ENCODE results near the gene DBH.

DBH gene

DNA sequence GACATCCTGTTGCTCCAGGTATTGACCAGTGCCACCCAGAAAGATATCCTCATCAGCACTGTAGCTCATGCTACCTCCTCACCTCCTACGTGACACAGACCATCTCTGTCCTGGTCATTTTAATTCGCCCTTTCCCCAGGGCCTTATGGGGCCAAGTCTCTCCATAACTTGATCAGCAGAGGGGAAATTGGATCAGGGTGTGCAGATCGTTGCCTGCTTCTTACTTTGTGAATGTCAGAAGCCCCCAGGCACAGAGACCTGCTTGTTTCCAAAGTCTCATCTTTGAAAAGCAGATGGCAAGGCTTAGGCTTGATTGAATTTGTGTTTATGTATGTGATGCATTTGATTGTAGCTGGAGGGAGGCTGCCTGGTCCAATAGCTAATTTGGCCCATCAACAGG is 8.8 kb upstream of the DBH start:
- DNase-seq, result no peak

GRCh38 chr9:133628766-133629165 is 7.4 kb upstream of the DBH start:
- DNase-seq, result no peak

DNA sequence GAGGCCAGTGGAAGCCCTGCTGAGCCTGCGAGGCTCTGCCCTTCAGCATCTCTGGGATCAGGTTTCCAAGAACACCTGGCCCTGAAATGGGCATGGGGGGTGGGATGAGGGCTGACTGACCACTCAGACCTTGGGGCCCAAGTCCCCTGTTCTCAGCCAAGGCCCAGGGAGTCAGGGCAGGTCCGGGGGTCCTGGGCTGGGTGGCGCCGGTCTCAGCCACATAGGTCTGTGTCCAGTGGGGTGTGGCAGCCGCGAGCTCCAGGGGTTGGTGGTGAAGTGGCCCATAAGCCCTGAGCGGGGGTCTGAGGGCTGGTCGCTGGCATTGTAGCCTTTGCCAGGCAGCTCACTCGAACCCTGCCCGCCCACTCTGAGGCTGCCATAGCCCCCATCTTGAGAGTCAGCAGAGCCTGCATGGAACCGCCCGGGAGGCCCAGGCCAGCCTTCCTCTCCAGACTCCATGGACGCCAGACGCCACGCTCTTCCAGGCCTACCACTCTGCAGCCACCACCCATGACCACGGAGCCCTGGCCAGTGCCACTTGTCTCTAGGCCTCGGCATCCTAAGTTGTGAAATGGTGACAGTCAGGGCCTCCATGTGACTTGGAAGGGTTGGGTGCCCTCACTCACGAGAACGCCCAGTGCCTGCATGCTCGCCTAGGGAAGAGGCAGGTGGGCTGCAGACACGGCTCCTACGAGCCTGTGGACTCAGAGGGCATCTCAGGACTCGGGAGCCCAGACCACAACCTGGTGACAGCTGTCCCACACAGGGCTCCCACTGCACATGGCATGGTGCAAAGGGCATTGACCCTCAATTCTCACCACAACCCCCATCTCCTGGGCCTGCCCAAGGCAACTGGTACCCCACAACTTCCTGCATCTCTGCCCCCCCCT is 6.7 kb upstream of the DBH start:
- no peak for DNase-seq

DNA sequence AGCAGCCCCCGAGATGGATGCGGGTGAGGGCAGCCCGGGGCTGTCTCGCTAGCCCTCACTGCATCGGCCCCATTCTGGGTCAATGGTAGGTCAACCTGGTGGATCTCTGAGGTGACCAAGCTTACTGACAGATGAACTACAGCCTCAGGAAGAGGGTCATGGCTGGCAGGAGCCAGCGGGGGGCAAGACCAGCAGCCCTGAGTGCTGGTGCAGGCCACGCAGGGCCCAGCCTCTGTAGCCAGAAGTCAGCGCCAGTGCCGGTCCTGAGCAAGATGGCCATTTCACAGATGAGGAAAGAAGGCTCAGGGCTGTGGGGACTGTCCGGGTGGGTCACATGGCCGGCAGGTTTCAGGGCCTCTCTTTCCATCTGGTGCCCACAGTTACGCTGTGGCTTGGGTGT is 5.1 kb upstream of the DBH start:
- no peak for DNase-seq

GRCh38 chr9:133632806-133633680 is 3.1 kb upstream of the DBH start:
- DNase-seq, result no peak

- no peak for DNase-seq
Measured at GRCh38 chr9:133633681-133634080, 2.5 kb upstream of the DBH start.

GRCh38 chr9:133634081-133634691 is 2.0 kb upstream of the DBH start:
- DNase-seq, result no peak

DNA sequence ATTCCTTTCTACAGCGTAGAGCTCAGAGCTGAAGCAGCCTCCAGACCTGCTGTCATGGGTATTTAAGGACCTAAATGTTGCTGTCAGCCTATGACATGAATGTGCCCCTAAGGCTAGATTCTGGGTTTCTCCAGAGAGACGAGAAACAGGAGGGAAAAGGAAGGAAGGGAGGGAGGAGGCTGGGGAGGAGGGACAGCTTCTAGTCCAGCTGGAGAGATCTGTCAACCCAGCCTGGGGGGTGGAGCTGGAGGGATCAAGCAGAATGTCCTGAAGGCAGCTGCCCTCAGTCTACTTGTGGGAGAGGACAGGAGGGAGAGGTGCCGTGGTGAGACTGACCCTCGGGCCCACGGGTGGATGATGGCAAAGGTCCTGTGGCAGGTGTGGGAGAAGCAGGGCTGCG is 1.1 kb upstream of the DBH start:
- DNase-seq, result no peak

- no peak for DNase-seq
Measured at GRCh38 chr9:133636902-133637301, 739 bp downstream of the DBH start.

DNA sequence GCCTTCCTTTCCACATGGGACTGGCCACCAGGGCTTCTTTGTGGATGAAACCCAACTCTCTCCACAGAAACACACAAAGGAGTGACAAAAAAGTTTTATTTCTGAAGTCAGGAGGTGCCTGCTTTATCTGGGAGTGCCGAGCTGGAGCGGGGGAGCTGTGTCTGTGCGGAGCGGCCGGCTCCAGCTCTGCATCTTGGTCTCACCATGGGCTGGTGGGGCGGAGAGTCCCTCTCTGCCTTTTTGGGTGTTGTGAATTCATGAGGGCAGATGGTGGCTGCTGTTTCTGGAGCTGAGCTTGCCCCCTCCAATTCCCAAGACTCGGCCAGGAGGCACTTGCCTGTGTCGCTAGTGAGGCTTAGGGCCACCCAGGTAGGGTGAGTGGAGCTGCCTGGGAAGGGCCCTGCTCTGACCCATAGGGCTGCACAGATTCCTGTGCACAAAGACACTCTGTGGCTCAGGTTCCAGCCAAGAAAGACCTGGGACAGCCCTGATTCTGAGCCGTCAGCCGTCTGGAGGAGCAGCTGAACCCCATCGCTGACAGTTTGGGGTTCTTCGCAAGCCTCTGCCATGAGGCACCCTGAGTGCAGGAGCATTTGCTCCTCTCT is 1.4 kb downstream of the DBH start:
- no peak for DNase-seq

DNA sequence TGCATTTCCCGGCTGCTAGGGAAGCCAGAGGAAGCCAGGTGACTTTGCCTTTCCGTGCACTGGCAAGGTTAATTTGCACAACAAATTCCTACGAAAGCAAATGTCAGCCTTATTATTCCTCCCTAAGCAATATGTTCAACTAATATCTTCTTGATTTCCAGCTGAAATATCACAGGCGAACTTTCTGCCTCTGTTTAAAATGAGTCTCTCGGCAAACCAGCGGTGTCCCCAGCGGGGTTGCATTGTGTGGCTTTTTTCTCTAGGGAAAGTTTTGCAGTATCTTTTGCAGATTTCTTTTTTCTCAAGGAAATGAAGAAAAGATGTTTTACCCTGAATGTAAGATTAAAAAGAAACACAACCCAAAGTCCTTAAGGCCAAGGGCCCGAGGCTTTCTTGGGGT is 1.9 kb downstream of the DBH start:
- DNase-seq, result no peak

GRCh38 chr9:133638711-133639110 is 2.5 kb downstream of the DBH start:
- no peak for DNase-seq

DNA sequence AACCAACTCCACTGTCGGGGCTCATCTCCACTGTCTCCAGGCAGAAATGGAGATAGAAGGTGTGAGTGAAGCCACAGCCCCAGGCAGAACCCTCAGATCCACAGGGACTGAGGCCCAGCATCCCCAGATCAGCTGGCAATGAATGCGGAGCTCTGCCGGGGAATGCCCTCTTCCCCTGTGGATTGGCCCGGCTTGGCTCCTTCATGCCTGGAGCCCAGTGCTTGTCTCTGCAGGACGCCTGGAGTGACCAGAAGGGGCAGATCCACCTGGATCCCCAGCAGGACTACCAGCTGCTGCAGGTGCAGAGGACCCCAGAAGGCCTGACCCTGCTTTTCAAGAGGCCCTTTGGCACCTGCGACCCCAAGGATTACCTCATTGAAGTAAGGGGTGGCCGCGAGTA is 3.5 kb downstream of the DBH start:
- no peak for DNase-seq

- DNase-seq, result no peak
Measured at GRCh38 chr9:133640160-133640559, 4.0 kb downstream of the DBH start.

- DNase-seq, result no peak
Measured at GRCh38 chr9:133640580-133641395, 4.6 kb downstream of the DBH start.

DNA sequence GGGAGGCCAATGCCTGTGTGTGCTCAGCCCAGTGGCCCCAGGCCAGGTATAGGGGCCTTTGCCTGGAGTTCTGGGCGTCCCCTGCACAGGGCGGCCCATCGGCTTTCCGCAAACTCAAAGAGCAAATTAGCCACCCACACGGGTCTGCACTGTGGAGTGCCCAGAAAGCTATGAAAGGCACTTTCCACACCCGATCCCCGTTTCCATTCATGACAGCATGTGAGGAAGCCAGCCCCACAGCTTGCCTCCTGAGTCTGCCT is 5.2 kb downstream of the DBH start:
- no peak for DNase-seq

DNA sequence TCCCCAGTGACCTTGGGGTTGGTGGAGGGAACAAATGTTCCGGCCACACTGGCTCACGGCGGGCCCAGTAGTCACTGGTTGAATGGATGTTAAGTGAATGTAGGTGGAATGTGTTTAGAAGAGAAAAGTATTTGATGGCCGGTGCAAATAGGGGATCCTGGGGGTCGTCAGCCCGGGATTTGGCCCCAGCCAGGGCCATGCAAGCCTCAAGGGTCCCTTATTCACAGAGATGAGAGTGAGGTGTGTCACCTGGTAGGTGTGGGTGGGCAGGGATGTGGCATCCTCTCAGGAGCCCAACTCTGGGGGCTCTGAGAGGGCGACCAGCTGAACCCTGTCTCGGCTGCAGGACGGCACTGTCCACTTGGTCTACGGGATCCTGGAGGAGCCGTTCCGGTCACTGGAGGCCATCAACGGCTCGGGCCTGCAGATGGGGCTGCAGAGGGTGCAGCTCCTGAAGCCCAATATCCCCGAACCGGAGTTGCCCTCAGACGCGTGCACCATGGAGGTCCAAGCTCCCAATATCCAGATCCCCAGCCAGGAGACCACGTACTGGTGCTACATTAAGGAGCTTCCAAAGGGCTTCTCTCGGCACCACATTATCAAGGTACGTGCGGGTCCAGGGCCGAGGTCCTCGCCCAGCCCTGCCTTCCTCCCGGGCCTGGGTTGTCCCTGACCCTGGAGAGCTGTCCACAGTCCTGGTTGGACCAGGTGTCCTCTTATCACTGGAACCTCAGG is 5.9 kb downstream of the DBH start:
- no peak for DNase-seq

DNA sequence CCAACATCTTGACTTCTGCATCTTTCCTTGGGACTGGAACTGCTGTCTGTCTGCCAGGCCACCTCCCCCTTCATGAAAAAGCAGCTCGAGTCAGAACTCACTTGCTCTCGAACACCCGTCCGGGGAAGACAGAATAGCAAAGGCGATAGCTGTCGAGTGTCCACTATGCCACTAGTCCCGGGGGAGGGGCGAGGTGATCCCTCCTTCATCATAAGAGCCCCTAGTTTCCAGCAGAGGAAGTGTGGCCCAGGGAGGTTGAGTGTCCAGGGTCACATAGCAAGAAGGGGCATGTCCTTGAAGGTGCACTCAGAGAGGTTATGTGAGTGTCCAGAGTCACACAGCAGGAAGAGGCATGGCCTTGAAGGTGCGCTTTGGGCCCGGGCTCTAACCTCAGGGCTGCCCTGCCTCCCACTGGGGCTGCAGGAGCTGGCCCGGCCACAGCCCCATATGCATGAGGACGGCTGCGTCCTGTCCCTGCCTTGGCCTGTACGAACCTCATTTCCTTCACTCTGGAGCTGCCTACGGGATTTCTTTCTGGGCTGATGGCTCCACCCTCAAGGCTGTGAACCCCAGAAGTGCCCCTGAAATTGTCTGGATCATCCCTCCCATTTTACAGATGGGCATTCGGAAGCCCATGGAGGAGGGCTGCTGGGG is 6.7 kb downstream of the DBH start:
- no peak for DNase-seq

DNA sequence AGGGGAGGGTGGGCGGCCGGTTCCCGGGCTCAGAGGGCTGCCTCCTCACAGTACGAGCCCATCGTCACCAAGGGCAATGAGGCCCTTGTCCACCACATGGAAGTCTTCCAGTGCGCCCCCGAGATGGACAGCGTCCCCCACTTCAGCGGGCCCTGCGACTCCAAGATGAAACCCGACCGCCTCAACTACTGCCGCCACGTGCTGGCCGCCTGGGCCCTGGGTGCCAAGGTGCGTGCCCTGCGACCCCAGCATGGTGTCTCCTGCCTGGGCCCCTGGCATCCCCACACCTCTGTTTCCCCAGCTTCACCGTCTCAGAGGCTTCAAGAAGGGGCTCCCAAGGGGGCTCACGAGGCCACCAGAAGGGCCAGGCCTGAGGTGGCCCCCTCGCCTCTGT is 7.2 kb downstream of the DBH start:
- no peak for DNase-seq

- no peak for DNase-seq
Measured at GRCh38 chr9:133643978-133644760, 8.0 kb downstream of the DBH start.

Data from activated CD4-positive, alpha-beta T cell treated with anti-CD3 and anti-CD28 coated beads, Interleukin-2, Interleukin-6, amounts not matched to agents 100 ng/mL and 50 ng/mL, durations not matched to agents 16 hours and 8 hours (primary cell).